8988T (cell line): ENCODE results near the gene ANTXR1.
"Not testable (repeated sequence)": the region's sequence is repeated elsewhere in the genome, so short reads cannot be mapped to it uniquely, and the experiment has no call there.

Experiments used
- DNase-seq: peaks from one replicate; pipeline ENCODE4 v3.0.0; 2011

Gene ANTXR1

GRCh38 chr2:69214898-69215297 is 201.9 kb downstream of the ANTXR1 start:
- DNase-seq, result no peak

- DNase-seq, result no peak
Measured at GRCh38 chr2:69216535-69217332, 203.8 kb downstream of the ANTXR1 start.

- DNase-seq, result no peak
Measured at GRCh38 chr2:69217333-69218080, 204.5 kb downstream of the ANTXR1 start.

GRCh38 chr2:69221512-69221911 is 208.5 kb downstream of the ANTXR1 start:
- DNase-seq, result no peak

- no peak for DNase-seq
Measured at GRCh38 chr2:69221960-69222751, 209.2 kb downstream of the ANTXR1 start.

GRCh38 chr2:69222953-69223658 is 210.1 kb downstream of the ANTXR1 start:
- no peak for DNase-seq

GRCh38 chr2:69223759-69224511 is 211.0 kb downstream of the ANTXR1 start:
- no peak for DNase-seq

- DNase-seq, result no peak
Measured at GRCh38 chr2:69224512-69224837, 211.5 kb downstream of the ANTXR1 start.

- DNase-seq, result no peak
Measured at GRCh38 chr2:69225933-69226332, 213.0 kb downstream of the ANTXR1 start.

- DNase-seq, result no peak
Measured at GRCh38 chr2:69226903-69227302, 213.9 kb downstream of the ANTXR1 start.

- DNase-seq, result no peak
Measured at GRCh38 chr2:69227716-69228115, 214.7 kb downstream of the ANTXR1 start.

- not testable (repeated sequence) for DNase-seq
Measured at GRCh38 chr2:69230946-69231345, 218.0 kb downstream of the ANTXR1 start.

GRCh38 chr2:69231612-69232277 is 218.8 kb downstream of the ANTXR1 start:
- no peak for DNase-seq

GRCh38 chr2:69235835-69236234 is 222.9 kb downstream of the ANTXR1 start:
- DNase-seq, result not testable (repeated sequence)

GRCh38 chr2:69237070-69237670 is 224.2 kb downstream of the ANTXR1 start:
- DNase-seq, result no peak

- DNase-seq, result no peak
Measured at GRCh38 chr2:69238449-69239031, 225.6 kb downstream of the ANTXR1 start.

- DNase-seq, result no peak
Measured at GRCh38 chr2:69241093-69241492, 228.1 kb downstream of the ANTXR1 start.

GRCh38 chr2:69241664-69242514 is 228.9 kb downstream of the ANTXR1 start:
- no peak for DNase-seq

- no peak for DNase-seq
Measured at GRCh38 chr2:69242651-69243051, 229.7 kb downstream of the ANTXR1 start.

GRCh38 chr2:69243652-69244051 is 230.7 kb downstream of the ANTXR1 start:
- no peak for DNase-seq
